HG03139 (cell line): ENCODE measurements around the gene ADK.
"Not testable (repeated sequence)": the region's sequence is repeated elsewhere in the genome, so short reads cannot be mapped to it uniquely, and the experiment has no call there.

ENCODE experiments used
- ATAC-seq: cut with Tn5 transposase; IDR thresholded peaks from one replicate; pipeline ENCODE4 v1.9.1; 2021; ENCODE audit not compliant: unreplicated experiment

Gene ADK

DNA sequence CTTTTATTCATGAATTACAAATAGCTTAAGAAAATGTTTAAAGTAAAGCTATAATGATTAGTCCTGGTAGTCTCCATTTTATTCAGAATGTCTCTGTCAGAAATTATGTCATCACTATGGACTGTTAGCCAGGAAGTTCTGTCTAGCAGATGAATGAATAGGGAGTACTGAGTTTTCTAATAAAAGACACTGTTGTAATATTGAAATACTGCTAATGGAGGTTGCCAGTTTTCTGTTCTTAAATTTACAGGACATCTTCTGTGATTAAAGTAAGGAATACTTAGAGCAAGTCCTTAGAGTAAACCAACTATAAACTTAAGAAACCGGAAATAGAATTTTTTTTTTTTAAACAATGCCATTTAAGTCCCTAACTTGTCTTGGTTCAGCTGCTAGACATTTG is 309.8 kb downstream of the ADK start:
- ATAC-seq: no peak

DNA sequence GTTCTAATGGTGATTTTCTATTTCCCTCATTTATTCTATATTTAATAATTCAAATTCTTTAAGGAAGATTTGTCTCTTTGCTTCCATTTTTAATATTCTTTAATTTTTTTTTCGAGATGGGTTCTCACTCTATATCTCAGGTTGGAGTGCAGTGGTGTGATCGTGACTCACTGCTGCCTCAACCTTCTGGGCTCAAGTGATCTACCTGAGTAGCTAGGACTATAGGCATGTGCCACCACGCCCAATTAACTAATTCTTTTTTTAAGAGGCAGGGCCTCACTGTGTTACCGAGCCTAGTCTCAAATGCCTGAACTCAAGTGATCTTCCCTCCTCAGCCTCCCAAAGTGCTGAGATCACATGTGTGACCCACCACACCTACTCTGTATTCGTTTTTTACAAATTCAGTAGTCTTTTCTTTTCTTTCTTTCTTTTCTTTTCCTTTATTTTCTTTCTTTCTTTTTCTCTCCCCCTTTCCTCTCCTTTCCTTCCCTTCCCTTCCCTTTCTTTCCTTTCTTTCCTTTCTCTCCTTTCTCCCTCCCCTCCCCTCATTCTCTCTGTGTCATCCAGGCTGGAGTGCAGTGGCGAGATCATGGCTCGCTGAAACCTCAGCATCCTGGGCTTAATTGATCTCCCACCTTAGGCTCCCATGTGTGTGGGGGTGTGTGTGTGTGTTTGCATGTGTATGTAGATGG is 323.1 kb downstream of the ADK start:
- ATAC-seq: no peak

DNA sequence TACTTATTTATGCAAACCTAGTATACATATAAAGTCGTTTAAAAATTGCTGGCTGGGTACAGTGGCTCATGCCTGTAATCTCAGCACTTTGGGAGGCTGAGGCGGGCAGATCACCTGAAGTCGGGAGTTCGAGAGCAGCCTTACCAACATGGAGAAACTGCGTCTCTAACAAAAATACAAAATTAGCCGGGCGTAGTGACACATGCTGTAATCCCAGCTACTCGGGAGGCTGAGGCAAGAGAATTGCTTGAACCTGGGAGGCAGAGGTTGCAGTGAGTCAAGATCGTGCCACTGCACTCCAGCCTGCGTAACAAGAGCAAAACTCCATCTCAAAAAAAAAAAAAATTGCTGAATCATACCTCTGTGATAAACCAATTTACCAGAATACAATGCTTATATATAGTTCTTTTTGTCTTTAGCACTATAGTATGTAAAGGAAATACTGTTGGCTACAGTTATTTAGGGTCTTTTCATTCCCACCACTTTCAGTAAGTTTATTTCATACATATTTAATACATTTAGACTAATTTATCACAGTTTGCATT is 325.2 kb downstream of the ADK start:
- ATAC-seq: not testable (repeated sequence)

DNA sequence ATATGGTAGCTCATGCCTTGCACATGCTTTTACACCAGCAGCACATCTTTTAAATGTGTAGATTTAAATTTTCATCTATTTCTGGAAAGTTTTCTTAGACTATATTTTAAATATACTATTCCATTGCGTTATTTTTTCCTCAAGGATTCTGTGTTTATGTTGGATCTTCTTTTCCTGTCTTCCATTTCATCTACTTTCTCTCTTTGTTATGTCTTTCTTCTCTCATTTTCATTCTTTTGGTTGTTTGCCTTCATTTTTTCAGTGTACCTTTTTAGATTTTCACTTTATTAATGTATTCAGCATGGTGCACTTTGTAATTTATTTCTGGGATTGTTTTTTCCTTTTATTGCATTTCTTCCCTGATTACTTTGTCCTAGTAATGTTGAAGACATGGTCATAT is 329.8 kb downstream of the ADK start:
- ATAC-seq: no peak

DNA sequence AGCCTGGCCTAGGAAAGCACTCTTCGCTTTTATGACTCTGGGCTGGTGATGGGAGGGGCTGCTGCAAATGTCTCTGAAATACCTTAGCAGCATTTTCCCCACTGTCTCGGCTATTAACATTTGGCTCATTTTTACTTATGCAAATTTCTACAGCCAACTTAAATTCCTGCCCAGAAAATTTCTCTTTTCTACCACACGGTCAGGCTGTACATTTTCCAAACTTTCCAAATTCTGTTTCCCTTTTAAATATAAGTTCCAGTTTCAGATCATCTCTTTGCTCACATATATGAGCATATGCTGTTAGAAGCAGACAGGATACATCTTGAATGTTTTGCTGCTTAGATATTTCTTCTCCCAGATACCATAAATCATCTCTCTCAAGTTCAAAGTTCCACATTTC is 332.3 kb downstream of the ADK start:
- no peak for ATAC-seq

DNA sequence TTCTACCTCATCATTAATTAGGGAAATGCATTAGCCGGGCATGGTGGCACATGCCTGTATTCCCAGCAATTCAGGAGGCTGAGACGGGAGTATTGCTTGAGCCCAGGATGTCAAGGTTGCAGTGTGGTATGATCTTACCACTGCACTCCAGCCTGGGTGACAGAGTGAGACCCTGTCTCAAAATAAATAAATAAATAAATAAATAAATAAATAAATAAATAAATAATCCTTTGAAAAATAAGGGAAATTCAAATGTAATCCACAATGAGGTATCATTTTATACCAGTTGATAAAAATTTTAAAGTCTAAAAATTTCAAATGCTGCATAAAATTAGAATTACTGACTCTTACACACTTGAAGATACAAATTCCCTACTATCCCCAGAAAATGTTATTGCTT is 334.3 kb downstream of the ADK start:
- no peak for ATAC-seq

DNA sequence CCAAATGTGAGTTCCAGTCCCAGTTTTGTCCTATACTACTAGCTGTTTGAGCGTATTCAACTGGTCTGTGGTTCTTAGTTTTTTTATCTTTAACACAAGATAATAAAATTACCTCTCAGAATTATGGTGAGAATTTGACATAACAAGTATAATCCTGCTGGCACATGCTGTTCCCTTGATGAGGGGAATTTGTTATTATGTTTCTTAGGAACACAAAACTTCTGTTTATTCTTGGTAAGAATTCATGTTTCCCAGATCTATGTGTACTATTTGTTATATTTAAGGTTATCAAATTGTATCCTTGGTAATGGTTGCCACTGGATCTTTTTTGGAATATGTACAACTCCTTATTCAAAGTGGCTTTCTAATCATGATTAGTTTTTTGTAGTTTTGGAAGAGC is 335.6 kb downstream of the ADK start:
- ATAC-seq: no peak

DNA sequence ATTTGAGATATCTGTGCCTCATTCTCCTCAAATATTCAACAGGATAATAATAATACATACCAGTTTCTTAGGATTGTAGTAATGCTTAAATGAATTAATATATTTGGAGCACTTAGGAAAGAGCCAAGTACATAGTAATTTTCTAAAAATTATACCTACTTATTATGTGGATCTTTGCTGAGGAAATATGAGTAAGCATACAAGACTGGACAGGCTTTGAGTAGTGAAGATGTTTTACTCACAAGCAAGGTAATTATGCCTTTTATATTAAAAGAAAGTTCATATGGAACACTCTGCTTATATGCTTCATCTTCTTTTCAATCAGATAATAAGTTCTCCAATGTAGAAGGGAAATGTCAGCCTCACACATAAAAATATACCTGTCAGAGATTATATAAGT is 337.9 kb downstream of the ADK start:
- ATAC-seq: no peak

DNA sequence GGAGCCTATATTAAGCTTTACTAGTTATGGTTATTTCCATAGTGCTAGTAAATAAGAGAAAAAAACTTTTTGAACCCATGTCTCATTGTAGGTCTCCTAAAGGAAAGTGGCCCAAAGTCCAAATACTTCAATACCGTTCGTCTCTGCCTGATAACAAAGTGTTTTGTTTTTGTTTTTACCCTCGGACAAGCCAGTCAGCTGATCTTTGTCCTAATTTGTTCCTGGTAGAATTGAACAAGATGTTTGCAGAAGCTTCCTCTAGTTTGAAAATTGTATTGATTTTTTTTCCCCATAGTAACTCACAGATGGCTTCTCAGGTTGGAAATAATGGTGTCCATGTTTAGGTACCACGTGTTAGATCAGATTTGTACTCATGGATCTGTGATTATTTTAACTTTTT is 339.5 kb downstream of the ADK start:
- ATAC-seq: no peak

DNA sequence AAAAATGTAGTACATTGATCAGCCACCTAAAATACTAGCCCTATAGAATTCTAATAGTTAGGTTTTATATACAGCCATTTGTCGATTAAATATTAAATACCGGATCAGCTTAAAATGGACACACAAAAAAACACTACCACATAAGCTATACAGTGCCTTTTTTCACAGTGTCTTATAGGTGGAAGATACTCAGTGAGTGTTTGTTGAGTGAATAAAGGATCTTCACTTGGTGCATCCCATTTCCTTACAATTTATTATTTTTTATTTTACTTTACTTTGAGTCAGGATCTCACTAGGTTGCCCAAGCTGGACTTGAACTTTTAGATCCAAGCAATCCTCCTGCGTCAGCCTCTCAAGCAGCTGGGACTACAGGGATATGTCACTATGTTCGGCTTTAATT is 340.0 kb downstream of the ADK start:
- ATAC-seq: no peak

DNA sequence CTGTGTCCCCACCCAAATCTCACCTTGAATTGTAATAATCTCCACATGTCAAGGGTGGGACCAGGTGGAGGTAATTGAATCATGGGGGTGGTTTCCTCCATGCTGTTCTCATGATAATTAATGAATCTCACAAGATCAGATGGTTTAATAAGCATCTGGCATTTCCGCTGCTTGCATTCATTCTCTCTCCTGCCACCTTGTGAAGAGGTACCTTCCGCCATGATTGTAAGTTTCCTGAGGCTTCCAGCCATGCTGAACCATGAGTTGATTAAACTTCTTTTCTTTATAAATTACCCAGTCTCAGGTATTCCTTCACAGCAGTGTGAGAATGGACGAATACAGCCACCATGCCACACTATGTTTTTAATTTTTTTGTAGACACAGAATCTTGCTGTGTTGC is 345.3 kb downstream of the ADK start:
- ATAC-seq: not testable (repeated sequence)

DNA sequence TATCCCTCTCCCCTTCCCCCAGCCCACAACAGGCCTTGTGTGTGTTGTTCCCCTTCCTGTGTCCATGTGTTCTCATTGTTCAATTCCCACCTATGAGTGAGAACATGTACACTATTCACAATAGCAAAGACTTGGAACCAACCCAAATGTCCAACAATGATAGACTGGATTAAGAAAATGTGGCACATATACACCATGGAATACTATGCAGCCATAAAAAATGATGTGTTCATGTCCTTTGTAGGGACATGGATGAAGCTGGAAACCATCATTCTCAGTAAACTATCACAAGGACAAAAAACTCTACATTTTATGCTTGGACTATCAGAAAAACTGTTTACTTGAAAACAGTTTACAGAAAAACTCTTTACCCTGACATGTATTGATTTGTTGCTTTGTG is 347.6 kb downstream of the ADK start:
- not testable (repeated sequence) for ATAC-seq

DNA sequence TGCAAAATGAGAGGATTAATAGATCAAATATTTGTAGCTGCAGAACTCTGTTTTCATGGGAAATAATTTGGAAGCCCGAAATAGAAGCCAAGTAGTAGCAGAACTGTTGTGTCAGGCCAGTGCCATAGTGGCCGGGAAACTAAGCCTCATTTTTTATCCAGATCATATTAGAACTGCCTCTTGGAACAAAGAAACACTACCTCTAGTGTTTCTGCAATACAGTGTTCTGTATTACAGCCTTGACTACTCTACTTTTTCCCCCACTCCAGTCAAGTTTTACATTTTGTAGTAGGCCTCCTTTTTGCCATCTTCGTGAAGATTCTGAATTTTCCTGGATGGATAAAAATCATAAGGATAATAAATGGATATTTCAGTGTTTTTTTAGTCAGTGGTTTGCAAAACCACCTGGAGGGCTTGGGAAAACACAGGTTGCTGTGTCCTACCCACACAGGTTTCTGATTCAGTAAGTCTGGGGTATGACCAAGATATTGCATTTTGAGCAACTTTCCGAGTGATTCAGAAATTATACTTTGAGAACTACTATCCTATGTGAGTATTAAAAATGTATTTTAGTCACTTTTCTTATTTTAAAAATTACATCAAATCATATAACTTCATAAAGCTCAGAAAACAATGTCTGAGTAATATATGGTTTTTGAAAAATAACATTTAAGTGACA is 349.1 kb downstream of the ADK start:
- ATAC-seq: no peak

DNA sequence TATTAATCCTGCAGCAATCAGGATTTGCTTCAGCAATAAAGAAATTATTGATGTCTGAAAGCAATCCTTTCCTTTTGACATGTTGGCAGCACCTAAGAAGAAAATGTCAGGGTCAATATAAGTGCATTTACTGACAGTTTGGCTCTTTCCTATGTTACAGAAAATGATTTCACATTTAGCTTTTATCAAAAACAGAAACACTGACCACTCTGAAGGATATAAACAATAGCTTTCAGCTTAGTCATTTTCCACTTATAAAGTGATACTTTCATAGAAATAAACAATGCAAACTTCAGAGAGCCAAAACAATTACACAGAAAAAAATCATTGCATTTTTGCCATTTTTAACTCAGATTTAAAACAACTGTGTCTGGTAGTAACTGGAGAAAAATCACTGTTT is 349.8 kb downstream of the ADK start:
- ATAC-seq: no peak

DNA sequence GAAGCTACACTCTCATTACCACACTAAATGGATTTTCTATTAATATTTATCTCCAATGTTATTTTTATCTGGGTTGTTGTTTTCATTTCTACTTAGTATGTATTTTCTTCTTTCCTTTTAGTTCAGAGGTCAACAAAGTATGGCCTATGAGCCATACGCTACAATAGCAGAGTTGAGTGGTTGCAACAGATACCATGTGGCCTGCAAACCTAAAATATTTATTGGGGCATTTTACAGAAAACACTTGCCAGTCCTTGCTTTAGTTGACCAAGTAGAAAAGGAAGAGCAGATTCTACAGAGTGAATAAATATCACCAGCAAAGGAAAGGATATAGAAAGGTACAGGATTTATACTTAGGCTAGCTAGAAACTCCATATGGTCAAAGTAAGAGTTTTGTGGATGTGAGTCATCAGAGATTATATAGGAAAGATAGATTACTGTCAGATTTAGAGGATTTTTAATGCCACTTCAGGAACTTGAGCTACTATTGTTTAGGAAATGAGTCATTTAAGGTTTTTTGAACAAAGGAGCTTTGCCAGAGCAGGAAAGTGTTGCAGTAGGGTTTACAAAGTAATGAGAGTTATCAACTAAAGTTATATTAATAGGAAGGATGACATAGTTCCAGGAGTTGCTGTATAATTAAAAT is 352.1 kb downstream of the ADK start:
- ATAC-seq: no peak

DNA sequence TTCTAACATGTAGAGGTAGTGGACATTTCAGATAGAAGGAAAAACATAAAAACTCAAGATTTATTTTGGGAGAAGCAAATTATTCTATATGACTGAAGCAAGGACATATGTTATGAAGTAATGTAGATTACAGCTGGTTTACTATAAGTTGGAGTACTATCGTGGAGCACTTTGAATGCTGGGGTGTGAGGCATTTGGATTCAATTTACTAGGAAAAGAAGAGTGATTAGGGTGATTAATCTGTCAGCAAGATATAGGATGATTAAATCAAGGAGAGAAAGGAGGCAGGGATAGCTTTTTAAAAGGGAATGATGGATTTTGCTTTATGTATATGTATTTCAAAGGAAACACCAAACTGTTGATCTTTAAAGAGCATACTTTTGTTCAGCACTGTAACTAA is 356.9 kb downstream of the ADK start:
- ATAC-seq: no peak

DNA sequence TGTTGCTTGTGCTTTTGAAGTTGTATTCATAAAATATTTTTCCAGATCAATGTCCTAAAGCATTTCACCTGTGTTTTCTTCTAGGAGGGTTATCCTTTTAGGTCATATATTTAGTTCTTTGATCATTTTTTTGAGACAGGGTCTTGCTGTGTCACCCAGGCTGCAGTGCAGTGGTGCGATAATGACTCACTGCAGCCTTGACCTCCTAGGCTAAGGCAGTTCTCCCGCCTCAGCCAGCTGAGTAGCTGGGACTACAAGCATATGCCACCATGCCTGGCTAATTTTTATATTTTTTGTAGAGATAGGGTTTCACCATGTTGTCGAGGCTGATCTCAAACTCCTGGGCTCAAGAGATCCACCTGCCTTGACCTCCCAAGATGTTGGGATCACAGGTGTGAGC is 359.6 kb downstream of the ADK start:
- ATAC-seq: no peak

DNA sequence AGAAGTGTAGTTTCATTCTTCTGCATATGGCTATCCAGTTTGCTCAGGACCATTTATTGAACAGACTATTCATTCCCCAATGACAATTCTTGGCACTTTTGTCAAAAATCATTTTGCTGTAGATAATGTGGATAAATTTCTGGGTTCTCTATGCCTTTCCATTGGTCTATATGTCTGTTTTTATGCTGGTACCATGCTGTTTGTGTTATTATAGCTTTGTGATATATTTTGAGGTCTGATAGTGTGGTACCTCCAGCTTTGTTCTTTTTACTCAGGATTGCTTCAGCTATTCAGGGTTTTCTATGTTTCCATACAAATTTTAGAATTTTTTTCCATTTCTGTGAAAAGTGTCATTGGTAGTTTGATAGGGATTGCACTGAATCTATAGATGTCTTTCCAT is 360.0 kb downstream of the ADK start:
- ATAC-seq: no peak

DNA sequence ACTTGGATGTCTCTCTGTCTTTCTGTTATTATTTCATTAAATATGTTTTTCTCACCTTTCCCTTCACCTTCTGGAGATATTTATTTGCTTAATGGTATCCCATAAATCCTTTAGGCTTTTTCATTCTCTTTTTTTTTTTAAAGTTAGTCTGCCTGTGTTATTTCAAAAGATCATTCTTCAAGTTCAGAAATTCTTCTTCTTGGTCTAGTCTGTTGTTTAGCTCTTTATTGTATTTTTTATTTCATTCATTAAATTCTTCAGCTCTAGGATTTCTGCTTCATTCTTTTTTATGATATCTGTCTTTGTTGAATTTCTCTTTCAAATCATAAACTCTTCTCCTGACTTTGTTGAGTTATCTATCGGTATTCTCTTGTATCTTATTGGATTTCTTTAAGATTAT is 363.3 kb downstream of the ADK start:
- no peak for ATAC-seq

DNA sequence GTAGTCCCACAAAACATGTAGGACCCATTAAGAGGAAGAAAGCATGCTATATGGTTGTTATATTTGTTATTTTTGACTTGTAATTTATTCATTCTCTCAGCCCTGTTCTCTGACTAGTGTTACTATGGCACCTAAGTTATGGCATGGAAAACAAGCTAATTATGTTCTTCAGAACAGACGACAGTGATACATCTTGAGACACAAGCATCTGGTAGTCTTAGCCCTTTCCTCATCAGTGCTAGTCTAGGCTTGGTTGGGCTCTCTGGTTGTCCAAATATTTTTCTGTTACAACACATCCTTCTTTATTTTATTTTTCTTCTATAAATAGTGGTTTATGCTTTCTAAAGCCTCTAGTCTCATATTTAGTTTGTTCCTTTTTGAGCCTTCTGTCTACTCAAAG is 367.0 kb downstream of the ADK start:
- ATAC-seq: no peak

DNA sequence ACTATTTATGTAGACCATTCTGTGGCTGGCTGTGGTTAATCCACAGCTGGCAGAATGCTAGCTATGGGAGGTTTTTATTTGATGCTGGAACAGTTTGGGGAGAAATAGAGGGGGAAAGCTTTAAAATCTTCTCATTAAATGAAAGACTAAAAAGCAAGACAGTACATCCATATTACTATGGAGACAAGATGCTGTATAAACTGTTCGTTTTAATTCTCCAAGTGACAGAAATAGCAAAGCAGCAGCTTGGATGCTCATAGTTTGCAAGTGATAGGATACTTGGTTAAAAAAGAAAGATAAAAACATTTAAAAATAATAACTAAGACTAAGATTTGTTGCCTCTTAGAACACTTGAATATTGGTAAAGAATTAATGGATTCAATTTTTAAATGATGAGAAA is 370.5 kb downstream of the ADK start:
- no peak for ATAC-seq

DNA sequence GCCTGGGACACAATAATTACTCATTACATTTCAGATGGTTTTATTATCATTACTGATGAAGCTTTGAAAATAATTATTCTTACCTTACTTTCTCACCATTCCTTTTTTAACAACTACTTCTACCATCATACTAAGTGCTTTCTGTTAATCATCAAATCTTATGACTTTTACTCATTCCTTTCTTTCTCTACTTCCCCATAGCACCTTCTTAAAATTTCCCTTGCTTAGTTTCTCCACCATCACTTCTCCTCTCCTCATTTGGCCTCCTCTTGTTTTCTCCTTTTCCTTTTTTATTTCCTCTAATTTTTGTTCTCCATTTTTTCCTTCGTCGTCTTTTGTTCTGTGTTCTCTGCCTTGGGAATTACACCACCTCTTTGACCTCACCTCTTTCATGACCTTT is 372.2 kb downstream of the ADK start:
- ATAC-seq: no peak
